ENCODE results near the gene STXBP1. TPM values are rescaled to one million over a fixed set of nuclear protein-coding genes. Genes with fewer than 3 reads are reported as not detected.

STXBP1 gene
- total and polyA plus RNA-seq, 9 of the 15 experiments (the other 6 are each of a cell fraction or from before 2014, with no cell fraction given) = 4.6 to 35.1 (median 9.7) TPM

DNA sequence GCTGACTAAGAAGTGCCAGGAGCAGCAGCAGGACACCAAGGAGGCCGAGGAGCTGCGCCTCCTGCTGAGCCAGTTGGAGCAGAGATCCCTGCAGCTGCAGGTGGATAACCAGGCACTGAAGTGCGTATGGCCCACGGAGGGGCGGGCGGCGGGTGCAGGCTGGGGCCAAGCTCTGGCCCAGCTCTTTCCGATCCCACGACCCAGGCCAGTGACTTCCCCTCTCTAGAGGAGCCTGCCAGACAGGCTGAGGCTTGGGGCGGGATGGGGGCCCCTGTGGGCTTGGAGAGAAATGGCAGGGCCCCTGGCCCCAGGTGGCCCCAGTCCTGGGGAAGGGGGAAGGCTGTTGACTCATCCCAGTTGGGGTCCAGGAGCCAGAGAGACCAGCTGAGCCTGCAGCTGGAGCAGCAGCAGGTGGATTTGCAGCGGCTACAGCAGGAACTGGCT lies 99.8 kb downstream of the STXBP1 start:
- H2AFZ ChIP-seq (ENCODE audit: low read depth, low read length) = no peak overlapping the region
- in situ Hi-C loops (cut with MboI) (no loop called here), intact Hi-C loops (cut with micrococcal nuclease) (no loop called here)
- 0 out of 2 replicates have a peak, but pooled peaks cover 4% of the 10 kb centered on the region for H3K9me3 ChIP-seq (replicated peaks; ENCODE audit: control insufficient read depth, insufficient read depth, low read depth, low read length)
- H3K27ac ChIP-seq (ENCODE audit: extremely low read depth, low read depth, low read length) = no peak overlapping the region
- H3K79me2 ChIP-seq (ENCODE audit: control insufficient read depth, insufficient read depth, low read length) = 0 out of 3 replicates have a peak, but pooled peaks cover 3% of the 10 kb centered on the region
- FAIRE-seq = no peak
- H3K27me3 ChIP-seq (ENCODE audit: control insufficient read depth in 2 of 2, insufficient read depth in 2 of 2, low read length in 2 of 2) = no peaks in the 10 kb centered on the region
- POLR2A ChIA-PET = interaction anchor here (0.5 to 1.5 kb wide), 3 partner anchors 8 to 203 kb away, joined by 4 to 6 read pairs (median 6); no protein-coding TSS in a partner anchor
- CTCF ChIA-PET (ENCODE audit: low intra/inter-chr PET ratio) = no interaction called here
- peaks cover 4% of the 10 kb centered on the region for H3K9me1 ChIP-seq (ENCODE audit: control insufficient read depth, insufficient read depth, low read length)
- H3K36me3 ChIP-seq (ENCODE audit: control insufficient read depth, insufficient read depth, low read length) = no peaks in the 10 kb centered on the region
- peaks cover 3% of the 10 kb centered on the region; the same call in 1 of the 2 replicates for H4K20me1 ChIP-seq (replicated peaks; ENCODE audit: control insufficient read depth, insufficient read depth, low read length)
- no peak for DNase-seq (ENCODE audit: extremely low read depth in 1 of 4, low spot score in 3 of 4)
- H3K9ac ChIP-seq (ENCODE audit: insufficient read depth in 1 of 2, low read depth in 2 of 2, low read length in 2 of 2) = peak overlapping the region in 1 of 2 experiments; percentile 78; a peak in 2 of 4 replicates
- BruUV-seq (replicated peaks) = no TSS peak
- peaks cover 4 to 59% of the 10 kb centered on the region in 2 experiments; a peak in 4 of 5 replicates for H3K4me1 ChIP-seq (replicated peaks in 1 of 2; ENCODE audit: control insufficient read depth in 2 of 2, insufficient read depth in 2 of 2, low read length in 2 of 2)
- 68% methylated on average over 9 of the region's 11 CpGs for WGBS (ENCODE audit: insufficient coverage, low coverage, missing lambda C conversion rate)
- H3K4me3 ChIP-seq = no peak overlapping the region
- no peak for ATAC-seq
- H3K4me2 ChIP-seq (ENCODE audit: insufficient read depth, low read length) = no peak overlapping the region
- TF ChIP-seq MED1 (CRISPR knock-in tag; IDR thresholded peaks at IDR 0.05; ENCODE audit: borderline replicate concordance) (no peak), ZNF3 (CRISPR knock-in tag; IDR thresholded peaks at IDR 0.05) (no peak), ZNF174 (CRISPR knock-in tag; IDR thresholded peaks at IDR 0.05) (no peak), CTBP1 (IDR thresholded peaks at IDR 0.05; ENCODE audit: borderline replicate concordance) (no peak), ZNF408 (CRISPR knock-in tag; IDR thresholded peaks at IDR 0.05; ENCODE audit: low read depth) (no peak), ESRRB (CRISPR knock-in tag; IDR thresholded peaks at IDR 0.05; ENCODE audit: borderline replicate concordance) (no peak), CEBPB (tag; IDR thresholded peaks at IDR 0.05) (no peak), CREB1 (IDR thresholded peaks at IDR 0.05) (no peak), CREB1 (CRISPR knock-in tag; IDR thresholded peaks at IDR 0.05) (no peak), SP1 (CRISPR knock-in tag; IDR thresholded peaks at IDR 0.05) (no peak)
- TF ChIP-seq, protein P1, sequence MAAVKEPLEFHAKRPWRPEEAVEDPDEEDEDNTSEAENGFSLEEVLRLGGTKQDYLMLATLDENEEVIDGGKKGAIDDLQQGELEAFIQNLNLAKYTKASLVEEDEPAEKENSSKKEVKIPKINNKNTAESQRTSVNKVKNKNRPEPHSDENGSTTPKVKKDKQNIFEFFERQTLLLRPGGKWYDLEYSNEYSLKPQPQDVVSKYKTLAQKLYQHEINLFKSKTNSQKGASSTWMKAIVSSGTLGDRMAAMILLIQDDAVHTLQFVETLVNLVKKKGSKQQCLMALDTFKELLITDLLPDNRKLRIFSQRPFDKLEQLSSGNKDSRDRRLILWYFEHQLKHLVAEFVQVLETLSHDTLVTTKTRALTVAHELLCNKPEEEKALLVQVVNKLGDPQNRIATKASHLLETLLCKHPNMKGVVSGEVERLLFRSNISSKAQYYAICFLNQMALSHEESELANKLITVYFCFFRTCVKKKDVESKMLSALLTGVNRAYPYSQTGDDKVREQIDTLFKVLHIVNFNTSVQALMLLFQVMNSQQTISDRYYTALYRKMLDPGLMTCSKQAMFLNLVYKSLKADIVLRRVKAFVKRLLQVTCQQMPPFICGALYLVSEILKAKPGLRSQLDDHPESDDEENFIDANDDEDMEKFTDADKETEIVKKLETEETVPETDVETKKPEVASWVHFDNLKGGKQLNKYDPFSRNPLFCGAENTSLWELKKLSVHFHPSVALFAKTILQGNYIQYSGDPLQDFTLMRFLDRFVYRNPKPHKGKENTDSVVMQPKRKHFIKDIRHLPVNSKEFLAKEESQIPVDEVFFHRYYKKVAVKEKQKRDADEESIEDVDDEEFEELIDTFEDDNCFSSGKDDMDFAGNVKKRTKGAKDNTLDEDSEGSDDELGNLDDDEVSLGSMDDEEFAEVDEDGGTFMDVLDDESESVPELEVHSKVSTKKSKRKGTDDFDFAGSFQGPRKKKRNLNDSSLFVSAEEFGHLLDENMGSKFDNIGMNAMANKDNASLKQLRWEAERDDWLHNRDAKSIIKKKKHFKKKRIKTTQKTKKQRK (IDR thresholded peaks at IDR 0.05; ENCODE audit: borderline replicate concordance, low read depth, low read length) = no peak
- TF ChIP-seq, protein P2, sequence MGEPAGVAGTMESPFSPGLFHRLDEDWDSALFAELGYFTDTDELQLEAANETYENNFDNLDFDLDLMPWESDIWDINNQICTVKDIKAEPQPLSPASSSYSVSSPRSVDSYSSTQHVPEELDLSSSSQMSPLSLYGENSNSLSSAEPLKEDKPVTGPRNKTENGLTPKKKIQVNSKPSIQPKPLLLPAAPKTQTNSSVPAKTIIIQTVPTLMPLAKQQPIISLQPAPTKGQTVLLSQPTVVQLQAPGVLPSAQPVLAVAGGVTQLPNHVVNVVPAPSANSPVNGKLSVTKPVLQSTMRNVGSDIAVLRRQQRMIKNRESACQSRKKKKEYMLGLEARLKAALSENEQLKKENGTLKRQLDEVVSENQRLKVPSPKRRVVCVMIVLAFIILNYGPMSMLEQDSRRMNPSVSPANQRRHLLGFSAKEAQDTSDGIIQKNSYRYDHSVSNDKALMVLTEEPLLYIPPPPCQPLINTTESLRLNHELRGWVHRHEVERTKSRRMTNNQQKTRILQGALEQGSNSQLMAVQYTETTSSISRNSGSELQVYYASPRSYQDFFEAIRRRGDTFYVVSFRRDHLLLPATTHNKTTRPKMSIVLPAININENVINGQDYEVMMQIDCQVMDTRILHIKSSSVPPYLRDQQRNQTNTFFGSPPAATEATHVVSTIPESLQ (CRISPR knock-in tag; IDR thresholded peaks at IDR 0.05) = no peak
- TF ChIP-seq, protein P3, sequence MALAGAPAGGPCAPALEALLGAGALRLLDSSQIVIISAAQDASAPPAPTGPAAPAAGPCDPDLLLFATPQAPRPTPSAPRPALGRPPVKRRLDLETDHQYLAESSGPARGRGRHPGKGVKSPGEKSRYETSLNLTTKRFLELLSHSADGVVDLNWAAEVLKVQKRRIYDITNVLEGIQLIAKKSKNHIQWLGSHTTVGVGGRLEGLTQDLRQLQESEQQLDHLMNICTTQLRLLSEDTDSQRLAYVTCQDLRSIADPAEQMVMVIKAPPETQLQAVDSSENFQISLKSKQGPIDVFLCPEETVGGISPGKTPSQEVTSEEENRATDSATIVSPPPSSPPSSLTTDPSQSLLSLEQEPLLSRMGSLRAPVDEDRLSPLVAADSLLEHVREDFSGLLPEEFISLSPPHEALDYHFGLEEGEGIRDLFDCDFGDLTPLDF (CRISPR knock-in tag; IDR thresholded peaks at IDR 0.05) = no peak
- TF ChIP-seq, protein P4, sequence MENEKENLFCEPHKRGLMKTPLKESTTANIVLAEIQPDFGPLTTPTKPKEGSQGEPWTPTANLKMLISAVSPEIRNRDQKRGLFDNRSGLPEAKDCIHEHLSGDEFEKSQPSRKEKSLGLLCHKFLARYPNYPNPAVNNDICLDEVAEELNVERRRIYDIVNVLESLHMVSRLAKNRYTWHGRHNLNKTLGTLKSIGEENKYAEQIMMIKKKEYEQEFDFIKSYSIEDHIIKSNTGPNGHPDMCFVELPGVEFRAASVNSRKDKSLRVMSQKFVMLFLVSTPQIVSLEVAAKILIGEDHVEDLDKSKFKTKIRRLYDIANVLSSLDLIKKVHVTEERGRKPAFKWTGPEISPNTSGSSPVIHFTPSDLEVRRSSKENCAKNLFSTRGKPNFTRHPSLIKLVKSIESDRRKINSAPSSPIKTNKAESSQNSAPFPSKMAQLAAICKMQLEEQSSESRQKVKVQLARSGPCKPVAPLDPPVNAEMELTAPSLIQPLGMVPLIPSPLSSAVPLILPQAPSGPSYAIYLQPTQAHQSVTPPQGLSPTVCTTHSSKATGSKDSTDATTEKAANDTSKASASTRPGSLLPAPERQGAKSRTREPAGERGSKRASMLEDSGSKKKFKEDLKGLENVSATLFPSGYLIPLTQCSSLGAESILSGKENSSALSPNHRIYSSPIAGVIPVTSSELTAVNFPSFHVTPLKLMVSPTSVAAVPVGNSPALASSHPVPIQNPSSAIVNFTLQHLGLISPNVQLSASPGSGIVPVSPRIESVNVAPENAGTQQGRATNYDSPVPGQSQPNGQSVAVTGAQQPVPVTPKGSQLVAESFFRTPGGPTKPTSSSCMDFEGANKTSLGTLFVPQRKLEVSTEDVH (IDR thresholded peaks at IDR 0.05; ENCODE audit: low read depth, partially characterized antibody) = no peak

All from K562 (cell line).